SU-DHL-6 (cell line): Measurements from ENCODE around the gene MIPEP.

Experiments used
- H2AFZ ChIP-seq: fragments of 200-600 bp; sonication (generic); 2 replicates; pipeline ENCODE4 v1.6.1; 2014; ENCODE audit warnings: low read depth, mild to moderate bottlenecking, moderate library complexity, mixed read lengths, antibody characterized with exemption, low read length; ENCODE audit not compliant: severe bottlenecking
- H3F3A ChIP-seq: fragments of 200-600 bp; shearing (Covaris generic); 2 replicates; pipeline ENCODE4 v1.6.0; 2016; ENCODE audit warnings: antibody characterized with exemption, mild to moderate bottlenecking; ENCODE audit not compliant: insufficient read depth
- H3K27ac ChIP-seq: fragments of 200-600 bp; sonication (generic); 2 replicates; pipeline ENCODE4 v1.5.1; 2016; ENCODE audit warnings: low read depth, mild to moderate bottlenecking, low read length, moderate library complexity, mixed read lengths
- H3K27me3 ChIP-seq: fragments of 200-600 bp; sonication (generic), shearing (Covaris generic); 2 replicates; pipeline ENCODE4 v1.6.0; 2014; ENCODE audit warnings: mild to moderate bottlenecking, low read length
- H3K36me3 ChIP-seq: fragments of 200-600 bp; sonication (generic); 2 replicates; pipeline ENCODE4 v1.6.1; 2014; ENCODE audit warnings: mild to moderate bottlenecking, low read length, mixed read lengths
- H3K4me2 ChIP-seq: fragments of 300-600, 200-600 bp; shearing (Covaris generic), sonication (generic); 2 replicates; pipeline ENCODE4 v1.6.0; 2014; ENCODE audit warnings: low read length, low read depth, mild to moderate bottlenecking; ENCODE audit not compliant: poor library complexity, severe bottlenecking
- H3K4me3 ChIP-seq: fragments of 200-600 bp; sonication (generic); 2 replicates; pipeline ENCODE4 v1.5.1; 2014; ENCODE audit warnings: antibody characterized with exemption, low read length, mild to moderate bottlenecking, mixed read lengths; ENCODE audit not compliant: insufficient read depth, poor library complexity, severe bottlenecking
- H3K79me2 ChIP-seq: fragments of 200-600 bp; sonication (generic); 2 replicates; pipeline ENCODE4 v1.6.1; 2014; ENCODE audit warnings: mild to moderate bottlenecking, low read length, moderate library complexity; ENCODE audit not compliant: insufficient read depth
- H3K9ac ChIP-seq: fragments of 200-600 bp; sonication (generic); 2 replicates; pipeline ENCODE4 v1.7.0; 2014; ENCODE audit warnings: mild to moderate bottlenecking, low read length
- H3K9me2 ChIP-seq: fragments of 200-600 bp; sonication (generic); replicated peaks from 2 replicates; pipeline ENCODE4 v1.6.1; 2014; ENCODE audit warnings: low read length; ENCODE audit not compliant: insufficient read depth
- H3K9me3 ChIP-seq: fragments of 200-600 bp; sonication (generic); 2 replicates; pipeline ENCODE4 v1.6.1; 2014; ENCODE audit warnings: low read length, mixed read lengths; ENCODE audit not compliant: insufficient read depth
- H4K20me1 ChIP-seq: fragments of 200-600 bp; sonication (generic); 2 replicates; pipeline ENCODE4 v1.6.1; 2014; ENCODE audit warnings: low read depth, mild to moderate bottlenecking, antibody characterized with exemption, low read length, moderate library complexity, mixed read lengths
- CTCF ChIP-seq: fragments of 200-600 bp; sonication (generic); IDR thresholded peaks from one replicate; pipeline ENCODE4 v1.5.1; 2017; ENCODE audit warnings: antibody characterized with exemption, mild to moderate bottlenecking, low read length, moderate library complexity; ENCODE audit not compliant: insufficient read depth, poor library complexity, severe bottlenecking
- EZH2phosphoT487 ChIP-seq: fragments of 200-600 bp; sonication (generic), shearing (Covaris generic); conservative IDR thresholded peaks from 2 replicates; pipeline ENCODE4 v1.6.1; 2018; ENCODE audit warnings: mild to moderate bottlenecking, antibody characterized with exemption, low read length, moderate library complexity, mixed read lengths

MIPEP gene

GRCh38 chr13:23686948-23687347 lies 202.3 kb downstream of the MIPEP start:
- no peaks in the 10 kb centered on the region for H3K9me2 ChIP-seq
- no peaks in the 10 kb centered on the region for H3K27me3 ChIP-seq
- no peak overlapping the region for H3K9ac ChIP-seq
- H3K4me3 ChIP-seq: no peak overlapping the region
- H3F3A ChIP-seq: no peaks in the 10 kb centered on the region
- no peak overlapping the region for H2AFZ ChIP-seq
- H3K27ac ChIP-seq: no peak overlapping the region
- no peaks in the 10 kb centered on the region for H3K36me3 ChIP-seq
- no peaks in the 10 kb centered on the region for H3K79me2 ChIP-seq
- H3K9me3 ChIP-seq: peaks cover 24% of the 10 kb centered on the region; the same call in 1 of the 2 replicates
- H3K4me2 ChIP-seq: no peak overlapping the region
- TF ChIP-seq EZH2phosphoT487 (no peak), CTCF (no peak)
- H4K20me1 ChIP-seq: no peaks in the 10 kb centered on the region

GRCh38 chr13:23685416-23685815 lies 203.8 kb downstream of the MIPEP start:
- no peak overlapping the region for H3K9ac ChIP-seq
- H3K9me3 ChIP-seq: peaks cover 24% of the 10 kb centered on the region; the same call in 1 of the 2 replicates
- H3K27ac ChIP-seq: no peak overlapping the region
- H3K9me2 ChIP-seq: no peaks in the 10 kb centered on the region
- no peaks in the 10 kb centered on the region for H3K79me2 ChIP-seq
- no peak for TF ChIP-seq EZH2phosphoT487
- TF ChIP-seq CTCF: no peak
- no peak overlapping the region for H3K4me2 ChIP-seq
- H3K27me3 ChIP-seq: no peaks in the 10 kb centered on the region
- no peak overlapping the region for H3K4me3 ChIP-seq
- H3K36me3 ChIP-seq: no peaks in the 10 kb centered on the region
- no peaks in the 10 kb centered on the region for H3F3A ChIP-seq
- H4K20me1 ChIP-seq: no peaks in the 10 kb centered on the region
- no peak overlapping the region for H2AFZ ChIP-seq

- TF ChIP-seq EZH2phosphoT487: no peak
- no peak for TF ChIP-seq CTCF
- Histone ChIP-seq H3K79me2 (no peaks in the 10 kb centered on the region), H3K9me2 (no peaks in the 10 kb centered on the region), H3K36me3 (no peaks in the 10 kb centered on the region), H4K20me1 (no peaks in the 10 kb centered on the region), H3K4me2 (no peak overlapping the region), H3K4me3 (no peak overlapping the region), H2AFZ (no peak overlapping the region), H3K27ac (no peak overlapping the region), H3F3A (no peaks in the 10 kb centered on the region), H3K27me3 (no peaks in the 10 kb centered on the region), H3K9me3 (peaks cover 24% of the 10 kb centered on the region; the same call in 1 of the 2 replicates), H3K9ac (no peak overlapping the region)
Measured at GRCh38 chr13:23684647-23685046, 204.6 kb downstream of the MIPEP start.
